NB4 (cell line): ENCODE data around the gene AFMID.
A peak's percentile ranks its signal among the peaks of the same experiment; 100 is the strongest.

Experiments used
- DNase-seq: peaks from one replicate; pipeline ENCODE4 v3.0.0; 2010; ENCODE audit warnings: low read depth
- H3K4me3 ChIP-seq: one replicate; pipeline ENCODE4 v1.5.1; 2011; ENCODE audit warnings: mild to moderate bottlenecking, low read depth, low read length, moderate library complexity
- CTCF ChIP-seq: IDR thresholded peaks from one replicate; pipeline ENCODE4 v1.5.1; 2012; ENCODE audit warnings: low read depth, low read length
- MAX ChIP-seq: IDR thresholded peaks from 2 replicates; pipeline ENCODE4 v1.6.1; 2011; ENCODE audit warnings: low read depth, low read length
- MYC ChIP-seq: IDR thresholded peaks from 2 replicates; pipeline ENCODE4 v1.6.1; 2011; ENCODE audit warnings: low read depth, low read length
- POLR2A ChIP-seq: IDR thresholded peaks from 2 replicates; pipeline ENCODE4 v1.6.1; 2011; ENCODE audit warnings: mild to moderate bottlenecking; ENCODE audit not compliant: insufficient read length; ENCODE audit errors: extremely low read depth

Gene AFMID

GRCh38 chr17:78141437-78142118 lies 45.6 kb upstream of the AFMID start:
- TF ChIP-seq POLR2A (no peak), CTCF (no peak), MYC (no peak), MAX (no peak)
- DNase-seq, result no peak
- no peak overlapping the region for H3K4me3 ChIP-seq

- no peak for TF ChIP-seq MAX
- TF ChIP-seq MYC, result no peak
- no peak for TF ChIP-seq CTCF
- no peak for TF ChIP-seq POLR2A
- DNase-seq, result no peak
- no peak overlapping the region for H3K4me3 ChIP-seq
Observed at GRCh38 chr17:78142119-78142861, 44.9 kb upstream of the AFMID start.

- no peak for TF ChIP-seq MYC
- no peak for TF ChIP-seq CTCF
- no peak for TF ChIP-seq POLR2A
- TF ChIP-seq MAX, result no peak
- DNase-seq, result no peak
- no peak overlapping the region for H3K4me3 ChIP-seq
Observed at GRCh38 chr17:78143214-78144146, 43.7 kb upstream of the AFMID start.

- no peak overlapping the region for H3K4me3 ChIP-seq
- no peak for TF ChIP-seq POLR2A
- DNase-seq, result peak; percentile 73
Observed at GRCh38 chr17:78144147-78144719, 42.9 kb upstream of the AFMID start.

GRCh38 chr17:78144736-78145641 lies 42.2 kb upstream of the AFMID start:
- TF ChIP-seq MAX (no peak), POLR2A (no peak), MYC (no peak), CTCF (no peak)
- no peak for DNase-seq
- H3K4me3 ChIP-seq, result no peak overlapping the region
